ENCODE data around the gene CTNNA2.

GRCh38 chr2:80169811-80170594 is 657.2 kb downstream of the CTNNA2 start:
- TF ChIP-seq, protein P1, sequence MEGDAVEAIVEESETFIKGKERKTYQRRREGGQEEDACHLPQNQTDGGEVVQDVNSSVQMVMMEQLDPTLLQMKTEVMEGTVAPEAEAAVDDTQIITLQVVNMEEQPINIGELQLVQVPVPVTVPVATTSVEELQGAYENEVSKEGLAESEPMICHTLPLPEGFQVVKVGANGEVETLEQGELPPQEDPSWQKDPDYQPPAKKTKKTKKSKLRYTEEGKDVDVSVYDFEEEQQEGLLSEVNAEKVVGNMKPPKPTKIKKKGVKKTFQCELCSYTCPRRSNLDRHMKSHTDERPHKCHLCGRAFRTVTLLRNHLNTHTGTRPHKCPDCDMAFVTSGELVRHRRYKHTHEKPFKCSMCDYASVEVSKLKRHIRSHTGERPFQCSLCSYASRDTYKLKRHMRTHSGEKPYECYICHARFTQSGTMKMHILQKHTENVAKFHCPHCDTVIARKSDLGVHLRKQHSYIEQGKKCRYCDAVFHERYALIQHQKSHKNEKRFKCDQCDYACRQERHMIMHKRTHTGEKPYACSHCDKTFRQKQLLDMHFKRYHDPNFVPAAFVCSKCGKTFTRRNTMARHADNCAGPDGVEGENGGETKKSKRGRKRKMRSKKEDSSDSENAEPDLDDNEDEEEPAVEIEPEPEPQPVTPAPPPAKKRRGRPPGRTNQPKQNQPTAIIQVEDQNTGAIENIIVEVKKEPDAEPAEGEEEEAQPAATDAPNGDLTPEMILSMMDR (IDR thresholded peaks at IDR 0.05), result no peak
- no peak for TF ChIP-seq POLR2A (IDR thresholded peaks at IDR 0.05)
